ENCODE measurements around the gene ZNF341. TPM values are rescaled to one million over a fixed set of nuclear protein-coding genes. Genes with fewer than 3 reads are reported as not detected.

ZNF341 gene
- total and polyA plus RNA-seq, 2 experiments from 2014 or later, result 2.3 to 2.8 TPM

GRCh38 chr20:33815671-33816070, 83.9 kb downstream of the ZNF341 start:
- Histone ChIP-seq H3K36me3 (ENCODE audit: low read depth) (no peaks in the 10 kb centered on the region), H4K20me1 (ENCODE audit: insufficient read depth) (peaks cover 51% of the 10 kb centered on the region), H3F3A (ENCODE audit: insufficient read depth) (peaks cover 14% of the 10 kb centered on the region), H3K79me2 (ENCODE audit: insufficient read depth) (peaks cover 91% of the 10 kb centered on the region), H3K4me2 (ENCODE audit: unreplicated experiment) (no peak overlapping the region), H2AFZ (no peak overlapping the region), H3K27ac (no peak overlapping the region), H3K9me3 (ENCODE audit: low read depth) (no peaks in the 10 kb centered on the region), H3K9me2 (ENCODE audit: insufficient read depth) (no peaks in the 10 kb centered on the region), H3K9ac (no peak overlapping the region), H3K4me1 (ENCODE audit: insufficient read depth) (peaks cover 25% of the 10 kb centered on the region), H3K27me3 (replicated peaks; ENCODE audit: insufficient read depth) (no peaks in the 10 kb centered on the region), H3K4me3 (no peak overlapping the region)
- WGBS, 2 experiments (ENCODE audit: low coverage in 1 of 2, low lambda C conversion rate in 2 of 2, missing lambda C conversion rate in 2 of 2), result 98 to 100% methylated on average over 3 of the region's 3 CpGs
- TF ChIP-seq EZH2phosphoT487 (IDR thresholded peaks at IDR 0.05; ENCODE audit: insufficient read depth, low read depth), result no peak
- no peak for TF ChIP-seq EZH2 (IDR thresholded peaks at IDR 0.05; ENCODE audit: insufficient read depth, poor library complexity, severe bottlenecking)
- no peak for DNase-seq
- in situ Hi-C loops (cut with MboI), result no loop called here

GRCh38 chr20:33816191-33816590, 84.4 kb downstream of the ZNF341 start:
- Histone ChIP-seq H3K27ac (no peak overlapping the region), H2AFZ (no peak overlapping the region), H3F3A (ENCODE audit: insufficient read depth) (peaks cover 14% of the 10 kb centered on the region), H3K79me2 (ENCODE audit: insufficient read depth) (peaks cover 96% of the 10 kb centered on the region), H3K4me1 (ENCODE audit: insufficient read depth) (peaks cover 25% of the 10 kb centered on the region), H3K4me3 (no peak overlapping the region), H3K4me2 (ENCODE audit: unreplicated experiment) (no peak overlapping the region), H3K9ac (no peak overlapping the region), H3K9me2 (ENCODE audit: insufficient read depth) (no peaks in the 10 kb centered on the region), H3K27me3 (replicated peaks; ENCODE audit: insufficient read depth) (no peaks in the 10 kb centered on the region), H3K36me3 (ENCODE audit: low read depth) (no peaks in the 10 kb centered on the region), H3K9me3 (ENCODE audit: low read depth) (no peaks in the 10 kb centered on the region), H4K20me1 (ENCODE audit: insufficient read depth) (peaks cover 51% of the 10 kb centered on the region)
- in situ Hi-C loops (cut with MboI), result no loop called here
- DNase-seq, result no peak
- TF ChIP-seq EZH2phosphoT487 (IDR thresholded peaks at IDR 0.05; ENCODE audit: insufficient read depth, low read depth), result no peak
- TF ChIP-seq EZH2 (IDR thresholded peaks at IDR 0.05; ENCODE audit: insufficient read depth, poor library complexity, severe bottlenecking), result no peak
- 55 to 57% methylated on average over 1 of the region's 1 CpG for WGBS, 2 experiments (ENCODE audit: low coverage in 1 of 2, low lambda C conversion rate in 2 of 2, missing lambda C conversion rate in 2 of 2)

- 69 to 77% methylated on average over 5 of the region's 5 CpGs for WGBS, 2 experiments (ENCODE audit: low coverage in 1 of 2, low lambda C conversion rate in 2 of 2, missing lambda C conversion rate in 2 of 2)
- no peaks in the 10 kb centered on the region for H3K9me3 ChIP-seq (ENCODE audit: low read depth)
- peaks cover 5% of the 10 kb centered on the region for H3F3A ChIP-seq (ENCODE audit: insufficient read depth)
- TF ChIP-seq EZH2 (IDR thresholded peaks at IDR 0.05; ENCODE audit: insufficient read depth, poor library complexity, severe bottlenecking) (no peak), EZH2phosphoT487 (IDR thresholded peaks at IDR 0.05; ENCODE audit: insufficient read depth, low read depth) (no peak)
- H3K4me2 ChIP-seq (ENCODE audit: unreplicated experiment), result no peak overlapping the region
- H4K20me1 ChIP-seq (ENCODE audit: insufficient read depth), result peaks cover 53% of the 10 kb centered on the region
- peaks cover 100% of the 10 kb centered on the region for H3K79me2 ChIP-seq (ENCODE audit: insufficient read depth)
- no peak overlapping the region for H3K4me3 ChIP-seq
- no peak overlapping the region for H3K9ac ChIP-seq
- no peaks in the 10 kb centered on the region for H3K36me3 ChIP-seq (ENCODE audit: low read depth)
- no peaks in the 10 kb centered on the region for H3K27me3 ChIP-seq (replicated peaks; ENCODE audit: insufficient read depth)
- H3K9me2 ChIP-seq (ENCODE audit: insufficient read depth), result no peaks in the 10 kb centered on the region
- H3K4me1 ChIP-seq (ENCODE audit: insufficient read depth), result peaks cover 25% of the 10 kb centered on the region
- no peak overlapping the region for H3K27ac ChIP-seq
- in situ Hi-C loops (cut with MboI), result no loop called here
- no peak for DNase-seq
- no peak overlapping the region for H2AFZ ChIP-seq
Measured at GRCh38 chr20:33817411-33817810, 85.6 kb downstream of the ZNF341 start.

GRCh38 chr20:33819456-33819855, 87.7 kb downstream of the ZNF341 start:
- Histone ChIP-seq H3K4me1 (ENCODE audit: insufficient read depth) (0 out of 2 replicates have a peak, but pooled peaks cover 12% of the 10 kb centered on the region), H2AFZ (no peak overlapping the region), H3K36me3 (ENCODE audit: low read depth) (no peaks in the 10 kb centered on the region), H3K27me3 (replicated peaks; ENCODE audit: insufficient read depth) (no peaks in the 10 kb centered on the region), H4K20me1 (ENCODE audit: insufficient read depth) (peaks cover 48% of the 10 kb centered on the region), H3K4me3 (no peak overlapping the region), H3F3A (ENCODE audit: insufficient read depth) (no peaks in the 10 kb centered on the region), H3K9me3 (ENCODE audit: low read depth) (no peaks in the 10 kb centered on the region), H3K4me2 (ENCODE audit: unreplicated experiment) (no peak overlapping the region), H3K9me2 (ENCODE audit: insufficient read depth) (no peaks in the 10 kb centered on the region), H3K9ac (no peak overlapping the region), H3K27ac (no peak overlapping the region), H3K79me2 (ENCODE audit: insufficient read depth) (peaks cover 100% of the 10 kb centered on the region)
- 94 to 100% methylated on average over 1 of the region's 1 CpG for WGBS, 2 experiments (ENCODE audit: low coverage in 1 of 2, low lambda C conversion rate in 2 of 2, missing lambda C conversion rate in 2 of 2)
- TF ChIP-seq EZH2phosphoT487 (IDR thresholded peaks at IDR 0.05; ENCODE audit: insufficient read depth, low read depth), result no peak
- TF ChIP-seq EZH2 (IDR thresholded peaks at IDR 0.05; ENCODE audit: insufficient read depth, poor library complexity, severe bottlenecking), result no peak
- no peak for DNase-seq
- in situ Hi-C loops (cut with MboI), result no loop called here

- TF ChIP-seq EZH2 (IDR thresholded peaks at IDR 0.05; ENCODE audit: insufficient read depth, poor library complexity, severe bottlenecking) (no peak), EZH2phosphoT487 (IDR thresholded peaks at IDR 0.05; ENCODE audit: insufficient read depth, low read depth) (no peak)
- no peaks in the 10 kb centered on the region for H3K36me3 ChIP-seq (ENCODE audit: low read depth)
- no peaks in the 10 kb centered on the region for H3K27me3 ChIP-seq (replicated peaks; ENCODE audit: insufficient read depth)
- H2AFZ ChIP-seq, result no peak overlapping the region
- 0 out of 2 replicates have a peak, but pooled peaks cover 5% of the 10 kb centered on the region for H3K4me1 ChIP-seq (ENCODE audit: insufficient read depth)
- H3K4me2 ChIP-seq (ENCODE audit: unreplicated experiment), result no peak overlapping the region
- H3K9me2 ChIP-seq (ENCODE audit: insufficient read depth), result no peaks in the 10 kb centered on the region
- no peaks in the 10 kb centered on the region for H3F3A ChIP-seq (ENCODE audit: insufficient read depth)
- peaks cover 54% of the 10 kb centered on the region for H4K20me1 ChIP-seq (ENCODE audit: insufficient read depth)
- H3K4me3 ChIP-seq, result no peak overlapping the region
- in situ Hi-C loops (cut with MboI), result no loop called here
- no peak for DNase-seq
- no peak overlapping the region for H3K27ac ChIP-seq
- H3K9ac ChIP-seq, result no peak overlapping the region
- WGBS, 2 experiments (ENCODE audit: low coverage in 1 of 2, low lambda C conversion rate in 2 of 2, missing lambda C conversion rate in 2 of 2), result 50 to 58% methylated on average over 1 of the region's 1 CpG
- H3K79me2 ChIP-seq (ENCODE audit: insufficient read depth), result peaks cover 100% of the 10 kb centered on the region
- H3K9me3 ChIP-seq (ENCODE audit: low read depth), result no peaks in the 10 kb centered on the region
Measured at GRCh38 chr20:33820362-33820761, 88.6 kb downstream of the ZNF341 start.
